NCI-H1092 (cell line): ENCODE measurements around the gene C22orf23.

ENCODE experiments used
- DNase-seq: peaks from one replicate; lab custom pipeline; 2025; lab: John Stamatoyannopoulos, UW

C22orf23 gene

DNA sequence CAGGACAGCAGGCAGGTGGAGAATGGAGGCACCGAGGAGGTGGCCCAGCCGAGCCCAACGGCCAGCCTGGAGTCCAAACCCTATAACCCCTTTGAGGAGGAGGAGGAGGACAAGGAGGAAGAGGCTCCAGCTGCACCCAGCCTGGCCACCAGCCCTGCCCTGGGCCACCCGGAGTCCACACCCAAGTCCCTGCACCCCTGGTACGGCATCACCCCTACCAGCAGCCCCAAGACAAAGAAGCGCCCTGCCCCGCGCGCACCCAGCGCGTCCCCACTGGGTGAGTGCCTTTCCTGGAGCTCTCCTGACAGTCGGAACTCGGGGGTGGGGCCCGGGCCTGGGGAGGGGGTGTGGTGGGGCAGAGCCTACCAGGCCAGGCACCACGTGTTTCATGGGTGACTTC, 27.6 kb downstream of the C22orf23 start:
- no peak for DNase-seq

GRCh38 chr22:37925330-37925729, 28.1 kb downstream of the C22orf23 start:
- no peak for DNase-seq

DNA sequence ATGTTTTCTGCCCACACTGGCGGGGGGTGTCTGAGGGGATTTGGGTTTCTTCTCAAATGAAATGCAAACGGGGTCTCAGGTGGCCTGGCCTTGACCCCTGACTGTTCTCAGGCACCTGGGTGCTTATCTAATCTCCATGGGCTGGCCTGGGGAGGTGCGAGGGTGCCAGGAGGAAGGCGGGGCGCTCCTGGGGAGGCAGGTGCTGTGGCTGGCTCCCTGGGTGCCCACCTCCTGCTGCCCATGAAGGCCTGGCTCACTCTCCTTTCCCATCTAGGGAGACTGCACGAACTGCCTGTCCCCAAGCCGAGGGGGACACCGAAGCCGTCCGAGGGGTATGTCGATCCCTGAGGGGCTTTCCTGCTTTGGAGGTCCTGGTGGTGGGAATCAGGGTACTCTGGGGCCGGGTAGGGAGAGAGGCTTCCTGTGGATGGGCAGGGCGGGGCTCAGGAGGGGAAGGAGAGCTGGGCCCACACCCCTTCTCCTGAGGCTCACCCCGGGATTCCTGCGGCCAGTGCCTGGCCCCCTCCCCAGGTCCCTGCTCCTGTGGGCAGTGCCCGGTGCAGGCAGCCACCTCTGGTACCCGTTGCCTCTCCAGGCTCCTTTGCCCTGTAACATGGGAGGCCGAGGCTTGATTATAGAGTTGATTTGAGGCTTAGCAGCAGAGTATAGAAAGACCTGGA, 28.9 kb downstream of the C22orf23 start:
- no peak for DNase-seq

- DNase-seq, result no peak
These were observed 29.5 kb downstream of the C22orf23 start for GRCh38 chr22:37923927-37924326.

- no peak for DNase-seq
These were observed 31.2 kb downstream of the C22orf23 start for GRCh38 chr22:37922191-37922590.

GRCh38 chr22:37920126-37920525, 33.3 kb downstream of the C22orf23 start:
- DNase-seq, result no peak

DNA sequence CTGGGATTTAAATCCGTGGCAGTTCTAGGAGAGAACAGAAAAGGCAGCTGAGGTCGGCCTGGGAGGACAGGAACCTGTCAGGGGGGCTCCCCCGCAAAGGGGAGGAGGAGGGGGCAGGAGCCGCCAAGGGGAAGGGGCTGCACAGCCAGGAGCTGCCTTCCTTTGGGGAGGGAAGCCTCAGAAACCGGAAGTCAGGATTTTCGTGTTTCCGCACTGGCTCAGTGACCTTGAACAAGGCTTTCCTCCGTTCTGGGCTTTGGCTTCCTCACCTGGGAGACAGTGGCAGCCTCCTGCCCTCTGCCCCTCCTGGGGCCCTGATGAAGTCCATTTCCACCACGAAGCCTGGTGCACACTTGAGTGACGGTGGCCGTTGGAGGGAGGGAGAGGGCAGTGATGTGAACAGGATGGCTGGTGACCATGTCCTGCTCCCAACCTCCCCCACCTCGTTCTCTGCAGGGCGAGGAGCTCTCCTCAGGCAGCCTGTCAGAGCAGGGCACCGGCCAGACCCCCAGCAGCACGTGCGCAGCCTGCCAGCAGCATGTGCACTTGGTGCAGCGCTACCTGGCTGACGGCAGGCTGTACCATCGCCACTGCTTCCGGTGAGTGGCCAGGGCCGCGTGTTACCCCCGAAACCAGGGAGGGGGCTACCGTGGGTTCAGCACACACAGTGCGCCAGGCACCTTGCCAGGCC, 34.7 kb downstream of the C22orf23 start:
- DNase-seq, result no peak

GRCh38 chr22:37917874-37918548, 35.4 kb downstream of the C22orf23 start:
- no peak for DNase-seq

GRCh38 chr22:37916311-37916710, 37.1 kb downstream of the C22orf23 start:
- no peak for DNase-seq

DNA sequence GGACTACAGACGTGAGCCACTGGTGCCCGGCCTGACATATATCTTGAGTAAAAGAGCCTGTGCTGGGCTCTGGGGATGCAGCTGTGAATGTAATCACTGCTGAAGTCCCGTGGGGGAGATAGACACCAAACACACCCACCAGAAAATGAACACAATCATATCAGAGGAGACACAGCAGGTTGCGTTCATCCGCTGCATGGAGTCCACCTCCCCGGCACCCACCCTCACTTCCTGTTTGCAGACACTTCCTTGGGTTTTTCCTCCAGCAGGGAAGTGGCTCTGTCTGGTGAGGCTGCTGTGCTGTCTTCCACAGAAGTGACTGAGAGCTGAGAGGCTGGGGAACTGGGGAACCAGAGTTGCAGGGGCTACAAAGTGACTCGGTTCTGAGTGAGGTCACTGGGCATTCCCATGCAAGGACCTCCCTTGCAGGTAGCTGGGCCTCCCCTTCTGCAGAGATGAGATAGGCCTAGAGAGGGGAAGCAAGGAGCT, 40.1 kb downstream of the C22orf23 start:
- DNase-seq, result no peak

DNA sequence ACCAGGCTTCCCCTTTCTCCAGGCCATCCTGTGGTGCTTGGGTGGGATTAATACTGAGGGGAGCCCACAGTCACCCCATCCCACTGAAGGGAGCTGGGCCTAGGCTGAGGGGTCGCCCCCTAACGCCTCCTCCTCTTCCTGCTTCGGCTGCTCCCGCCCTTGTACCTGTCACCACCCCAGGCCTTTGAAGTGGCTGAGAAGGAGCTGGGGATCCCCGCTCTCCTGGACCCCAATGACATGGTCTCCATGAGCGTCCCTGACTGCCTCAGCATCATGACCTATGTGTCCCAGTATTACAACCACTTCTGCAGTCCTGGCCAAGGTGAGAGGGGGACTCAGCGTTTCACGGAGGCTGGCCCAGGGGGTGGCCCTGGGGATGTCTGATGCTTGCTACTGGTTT, 41.2 kb downstream of the C22orf23 start:
- DNase-seq, result no peak

GRCh38 chr22:37911697-37912096, 41.7 kb downstream of the C22orf23 start:
- DNase-seq, result no peak

DNA sequence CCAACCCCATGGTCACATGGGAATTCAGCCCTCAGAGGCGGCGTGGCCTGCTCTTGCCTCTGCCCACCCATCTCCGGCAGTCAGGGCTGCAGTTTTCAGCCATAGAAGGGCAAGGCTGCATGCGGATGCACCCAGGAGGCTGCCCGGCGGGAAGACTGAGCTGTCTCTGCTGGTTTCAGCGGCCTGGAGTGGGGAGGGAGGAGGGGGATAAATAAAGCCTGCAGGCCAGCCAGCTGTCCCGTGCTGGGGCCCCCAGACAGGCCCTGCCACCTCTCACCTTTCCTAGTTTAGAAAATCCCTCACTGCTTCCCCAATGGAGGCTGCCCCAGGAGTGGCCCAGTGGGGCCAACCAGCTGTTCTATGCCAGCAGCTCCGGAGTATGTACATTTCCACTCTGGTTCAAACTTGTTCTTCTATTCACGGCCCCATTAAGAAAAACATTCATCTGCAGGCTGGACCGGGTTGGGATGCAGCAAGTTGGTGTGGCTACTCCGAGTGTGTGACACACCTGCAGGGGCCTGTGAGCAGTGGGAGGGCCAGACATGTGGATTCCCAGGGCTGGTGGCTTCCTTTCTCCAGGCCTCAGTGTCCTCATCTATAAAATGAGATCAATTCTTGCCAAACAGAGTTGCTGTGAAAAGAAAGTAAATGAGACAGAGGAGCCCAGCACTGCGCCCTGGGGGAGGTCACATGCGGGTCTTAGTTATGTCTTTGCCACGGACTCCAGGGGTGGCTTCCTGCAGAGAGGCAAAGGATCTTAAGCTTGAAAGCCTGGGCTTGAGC, 42.3 kb downstream of the C22orf23 start:
- no peak for DNase-seq

DNA sequence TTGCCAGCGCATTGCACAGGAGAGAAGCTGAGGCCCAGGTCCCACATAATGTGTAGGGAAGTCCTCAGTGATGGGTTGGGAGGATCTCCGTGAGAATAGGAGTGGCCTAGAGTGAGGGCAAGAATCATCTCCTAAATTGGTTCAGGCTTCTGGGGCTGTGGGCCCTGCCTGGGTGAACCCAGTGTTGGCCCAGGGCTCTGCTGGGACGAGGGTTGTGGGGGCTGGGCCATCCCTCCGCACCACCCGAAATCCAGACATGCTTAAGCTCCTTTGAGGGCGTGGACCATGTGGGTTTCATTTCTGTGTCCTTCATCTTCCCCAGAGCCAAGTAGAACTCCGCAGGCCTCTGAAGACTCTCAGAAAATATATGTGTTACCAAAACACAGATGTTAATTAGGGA, 43.6 kb downstream of the C22orf23 start:
- no peak for DNase-seq

DNA sequence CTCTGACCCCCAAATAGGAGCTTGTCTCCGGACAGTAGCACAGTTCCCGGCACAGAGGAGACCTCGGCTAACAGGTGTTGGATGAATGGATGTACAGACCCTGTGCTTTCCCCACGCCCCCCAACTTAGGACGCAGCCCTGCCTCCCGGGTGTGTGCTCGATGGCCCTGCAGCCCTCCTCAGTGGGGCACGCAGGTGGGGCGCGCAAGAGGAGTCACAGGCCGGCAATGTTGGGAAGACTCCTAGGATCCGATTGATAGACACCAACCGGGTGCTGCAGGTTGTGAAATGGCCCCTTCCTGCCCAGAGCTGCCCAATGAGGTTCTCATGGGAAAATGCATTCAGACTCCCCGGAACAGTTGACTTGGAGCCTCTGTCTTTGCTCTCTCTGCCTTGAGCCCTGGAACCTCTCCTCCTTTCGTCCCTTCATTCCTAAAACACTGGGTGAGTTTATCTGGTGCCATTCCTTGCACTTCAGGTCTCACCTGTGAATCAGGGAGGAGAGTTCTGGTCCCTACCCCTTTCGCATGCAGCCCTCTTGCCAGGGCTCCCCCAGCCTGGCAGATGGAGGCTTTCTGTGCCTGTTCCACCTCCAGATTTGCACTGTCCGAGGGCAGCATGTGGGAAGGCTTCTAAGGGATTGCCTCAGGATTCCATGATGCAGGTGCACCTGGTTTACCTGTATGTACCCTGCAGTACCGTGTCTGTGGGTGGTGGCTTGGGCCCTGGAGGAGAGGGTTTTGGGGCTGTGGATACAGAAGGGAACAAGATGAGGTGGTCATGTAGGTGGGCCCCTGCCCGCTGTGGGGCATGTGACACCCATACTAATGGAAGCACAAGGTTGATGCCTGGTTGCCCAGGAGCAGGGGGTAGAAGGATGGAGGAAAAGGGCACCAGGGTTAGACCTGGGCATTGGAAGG, 46.1 kb downstream of the C22orf23 start:
- no peak for DNase-seq

GRCh38 chr22:37906364-37907008, 46.9 kb downstream of the C22orf23 start:
- no peak for DNase-seq

- DNase-seq, result no peak
These were observed 47.7 kb downstream of the C22orf23 start, which contains the start of gene MICALL1 for GRCh38 chr22:37905534-37906363. TSS of gene MICALL1 (plus strand) at chr22:37906297. CDS start at chr22:37906423, 126 bp downstream.

- DNase-seq, result no peak
These were observed 48.5 kb downstream of the C22orf23 start for GRCh38 chr22:37904572-37905533.
